ENCODE results near the gene WDR20. TPM values are rescaled to one million over a fixed set of nuclear protein-coding genes. Genes with fewer than 3 reads are reported as not detected.

Gene WDR20
- total and polyA plus RNA-seq, 10 of the 15 experiments (the other 5 are each of a cell fraction or from before 2014, with no cell fraction given): 9.1 to 25.9 (median 18.4) TPM

GRCh38 chr14:102154121-102154520, 14.4 kb downstream of the WDR20 start:
- no peak overlapping the region for H3K27ac ChIP-seq (ENCODE audit: control insufficient read depth, insufficient read depth)
- H3K4me3 ChIP-seq: no peak overlapping the region
- peaks cover 0 to 7% of the 10 kb centered on the region in 2 experiments; a peak in 2 of 4 replicates for H3K36me3 ChIP-seq (ENCODE audit: control insufficient read depth in 2 of 2, insufficient read depth in 2 of 2, low read length in 1 of 2)
- ChIA-PET CTCF (interaction anchor here (1.0 to 1.1 kb wide), 2 partner anchors 13 to 15 kb away, joined by 3 read pairs; partner anchors contain the start of gene WDR20), RAD21 (ENCODE audit: unreplicated experiment) (no interaction called here), SMC1A (ENCODE audit: uncharacterized antibody, unreplicated experiment) (interaction anchor here (1.1 to 1.3 kb wide), 2 partner anchors 10 to 27 kb away, joined by 4 to 5 read pairs; no protein-coding TSS in a partner anchor), POLR2A (interaction anchor here (1.3 kb wide), 1 partner anchor 15 kb away, joined by 4 read pairs; no protein-coding TSS in a partner anchor)
- H3K27me3 ChIP-seq (replicated peaks in 1 of 2; ENCODE audit: control insufficient read depth in 2 of 2, insufficient read depth in 2 of 2, low read length in 1 of 2): no peaks in the 10 kb centered on the region
- no peak for DNase-seq (ENCODE audit: low read depth, low spot score)
- no peaks in the 10 kb centered on the region; the same call in 2 of the 3 replicates for H3K9me3 ChIP-seq (replicated peaks; ENCODE audit: control insufficient read depth, insufficient read depth, low read length)
- no peak overlapping the region for H2AFZ ChIP-seq (ENCODE audit: control insufficient read depth, low read depth, low read length)
- intact Hi-C loops (cut with micrococcal nuclease; ENCODE audit: unreplicated experiment): loop anchor here (2.0 kb wide), 1 partner anchor 13 kb away; no protein-coding TSS in a partner anchor
- no peak for FAIRE-seq
- H3K4me1 ChIP-seq (ENCODE audit: control insufficient read depth, insufficient read depth, low read length): no peaks in the 10 kb centered on the region
- H3K79me2 ChIP-seq (ENCODE audit: control insufficient read depth, insufficient read depth, low read length): peaks cover 26% of the 10 kb centered on the region
- H4K20me1 ChIP-seq (ENCODE audit: control insufficient read depth, insufficient read depth): no peaks in the 10 kb centered on the region
- no peak for ATAC-seq
- no peak overlapping the region for H3K4me2 ChIP-seq (ENCODE audit: control insufficient read depth, insufficient read depth)
- no TSS peak for BruUV-seq (replicated peaks)
- in situ Hi-C loops (cut with MboI): no loop called here
- H3K9ac ChIP-seq (ENCODE audit: control insufficient read depth, insufficient read depth, low read length): no peak overlapping the region
- TF ChIP-seq HCFC1 (IDR thresholded peaks at IDR 0.05; ENCODE audit: low read length): no peak
- TF ChIP-seq NFIC (IDR thresholded peaks at IDR 0.05; ENCODE audit: low read depth, low read length): no peak
- no peak for TF ChIP-seq CHD2 (IDR thresholded peaks at IDR 0.05; ENCODE audit: borderline replicate concordance, low read depth, low read length)
- TF ChIP-seq DPF2 (IDR thresholded peaks at IDR 0.05): no peak
- no peak for TF ChIP-seq CBX3 (IDR thresholded peaks at IDR 0.05; ENCODE audit: borderline replicate concordance, low read depth)
- TF ChIP-seq MYC (IDR thresholded peaks at IDR 0.05; ENCODE audit: insufficient read depth, insufficient read length, insufficient replicate concordance, low read length, severe bottlenecking): no peak
- no peak for TF ChIP-seq ATF3 (IDR thresholded peaks at IDR 0.05; ENCODE audit: borderline replicate concordance, extremely low read depth, low read depth, low read length)
- no peak for TF ChIP-seq MTA3 (IDR thresholded peaks at IDR 0.05; ENCODE audit: borderline replicate concordance, low read length)
- TF ChIP-seq ATF7 (IDR thresholded peaks at IDR 0.05; ENCODE audit: low read depth): no peak
- TF ChIP-seq TCF12 (IDR thresholded peaks at IDR 0.05; ENCODE audit: low read depth, low read length): no peak
- no peak for TF ChIP-seq SMARCA5 (IDR thresholded peaks at IDR 0.05)
- no peak for TF ChIP-seq BHLHE40 (IDR thresholded peaks at IDR 0.05; ENCODE audit: borderline replicate concordance in 1 of 2, low read depth in 2 of 2, low read length in 1 of 2)
- no peak for TF ChIP-seq E2F8 (IDR thresholded peaks at IDR 0.05; ENCODE audit: low read depth, partially characterized antibody)
- TF ChIP-seq BCL3 (IDR thresholded peaks at IDR 0.05; ENCODE audit: borderline replicate concordance, insufficient read depth, low read depth, low read length, poor library complexity, severe bottlenecking): no peak
- TF ChIP-seq ZBTB33 (IDR thresholded peaks at IDR 0.05): no peak
- no peak for TF ChIP-seq SUPT20H (IDR thresholded peaks at IDR 0.05; ENCODE audit: borderline replicate concordance, control insufficient read depth, low read depth, low read length)
- TF ChIP-seq HDAC2 (IDR thresholded peaks at IDR 0.05): no peak
- TF ChIP-seq ZNF207 (IDR thresholded peaks at IDR 0.05; ENCODE audit: borderline replicate concordance): no peak
- no peak for TF ChIP-seq ZNF622 (IDR thresholded peaks at IDR 0.05)
- 88% methylated on average over 1 of the region's 1 CpG for WGBS (ENCODE audit: insufficient coverage, insufficient replicate concordance, low lambda C conversion rate, missing lambda C conversion rate)

All from GM12878 (cell line).